Effector memory CD4-positive, alpha-beta T cell (primary cell): Measurements from ENCODE around the gene NR2F1.

ENCODE experiments used
- DNase-seq, 3 donors: peaks; one replicate each; pipeline ENCODE4 v3.0.0-alpha.2; 2020
- H3K27ac ChIP-seq: 2 replicates; pipeline ENCODE4 v1.7.0; 2013; ENCODE audit warnings: mild to moderate bottlenecking, low read length, moderate library complexity; ENCODE audit not compliant: insufficient read depth, poor library complexity, severe bottlenecking
- H3K27me3 ChIP-seq: replicated peaks from 2 replicates; pipeline ENCODE4 v1.7.0; 2013; ENCODE audit warnings: mild to moderate bottlenecking, low read length; ENCODE audit not compliant: insufficient read depth, control insufficient read depth, poor library complexity, severe bottlenecking
- H3K36me3 ChIP-seq: 2 replicates; pipeline ENCODE4 v1.7.0; 2013; ENCODE audit warnings: mild to moderate bottlenecking, low read length, moderate library complexity; ENCODE audit not compliant: control insufficient read depth, insufficient read depth
- H3K4me1 ChIP-seq: 2 replicates; pipeline ENCODE4 v1.7.0; 2013; ENCODE audit warnings: low read length, mild to moderate bottlenecking; ENCODE audit not compliant: control insufficient read depth, insufficient read depth, poor library complexity, severe bottlenecking
- H3K4me3 ChIP-seq: 2 replicates; pipeline ENCODE4 v1.7.0; 2013; ENCODE audit warnings: low read length, low read depth, mild to moderate bottlenecking; ENCODE audit not compliant: insufficient read depth, poor library complexity, severe bottlenecking
- H3K9me3 ChIP-seq: 2 replicates; pipeline ENCODE4 v1.7.0; 2013; ENCODE audit warnings: mild to moderate bottlenecking, low read length, moderate library complexity; ENCODE audit not compliant: control insufficient read depth

NR2F1 gene

GRCh38 chr5:93593476-93594131, 10.6 kb downstream of the NR2F1 start:
- Histone ChIP-seq H3K9me3 (no peaks in the 10 kb centered on the region), H3K27me3 (peaks cover 66% of the 10 kb centered on the region), H3K36me3 (no peaks in the 10 kb centered on the region), H3K4me1 (no peaks in the 10 kb centered on the region), H3K27ac (no peak overlapping the region), H3K4me3 (no peak overlapping the region)
- no peak for DNase-seq

GRCh38 chr5:93594591-93595419, 11.8 kb downstream of the NR2F1 start:
- no peaks in the 10 kb centered on the region for H3K4me1 ChIP-seq
- no peak overlapping the region for H3K27ac ChIP-seq
- no peaks in the 10 kb centered on the region for H3K9me3 ChIP-seq
- DNase-seq = no peak
- no peaks in the 10 kb centered on the region for H3K36me3 ChIP-seq
- H3K4me3 ChIP-seq = no peak overlapping the region
- H3K27me3 ChIP-seq = peaks cover 69% of the 10 kb centered on the region

- peaks cover 73% of the 10 kb centered on the region for H3K27me3 ChIP-seq
- H3K27ac ChIP-seq = no peak overlapping the region
- no peaks in the 10 kb centered on the region for H3K36me3 ChIP-seq
- DNase-seq = no peak
- no peaks in the 10 kb centered on the region for H3K9me3 ChIP-seq
- no peak overlapping the region for H3K4me3 ChIP-seq
- H3K4me1 ChIP-seq = no peaks in the 10 kb centered on the region
These were observed 12.6 kb downstream of the NR2F1 start for GRCh38 chr5:93595420-93596147.

GRCh38 chr5:93596310-93596675, 13.3 kb downstream of the NR2F1 start:
- Histone ChIP-seq H3K27ac (no peak overlapping the region), H3K4me1 (no peaks in the 10 kb centered on the region), H3K27me3 (peaks cover 79% of the 10 kb centered on the region), H3K4me3 (no peak overlapping the region), H3K9me3 (no peaks in the 10 kb centered on the region), H3K36me3 (no peaks in the 10 kb centered on the region)
- no peak for DNase-seq

- DNase-seq = no peak
- Histone ChIP-seq H3K27ac (no peak overlapping the region), H3K36me3 (no peaks in the 10 kb centered on the region), H3K9me3 (no peaks in the 10 kb centered on the region), H3K27me3 (peaks cover 85% of the 10 kb centered on the region), H3K4me1 (no peaks in the 10 kb centered on the region), H3K4me3 (no peak overlapping the region)
These were observed 13.9 kb downstream of the NR2F1 start for GRCh38 chr5:93596676-93597490.

- H3K4me1 ChIP-seq = no peaks in the 10 kb centered on the region
- H3K9me3 ChIP-seq = no peaks in the 10 kb centered on the region
- no peak for DNase-seq
- no peak overlapping the region for H3K4me3 ChIP-seq
- H3K27ac ChIP-seq = no peak overlapping the region
- no peaks in the 10 kb centered on the region for H3K36me3 ChIP-seq
- peaks cover 89% of the 10 kb centered on the region for H3K27me3 ChIP-seq
These were observed 15.3 kb downstream of the NR2F1 start for GRCh38 chr5:93598091-93599000.

GRCh38 chr5:93599001-93599379, 16.0 kb downstream of the NR2F1 start:
- Histone ChIP-seq H3K9me3 (no peaks in the 10 kb centered on the region), H3K27me3 (peaks cover 89% of the 10 kb centered on the region), H3K36me3 (no peaks in the 10 kb centered on the region), H3K4me3 (no peak overlapping the region), H3K27ac (no peak overlapping the region), H3K4me1 (peaks cover 4% of the 10 kb centered on the region)
- DNase-seq = no peak

GRCh38 chr5:93599399-93600120, 16.5 kb downstream of the NR2F1 start:
- H3K27ac ChIP-seq = no peak overlapping the region
- H3K9me3 ChIP-seq = no peaks in the 10 kb centered on the region
- no peak overlapping the region for H3K4me3 ChIP-seq
- peaks cover 5% of the 10 kb centered on the region for H3K4me1 ChIP-seq
- H3K36me3 ChIP-seq = no peaks in the 10 kb centered on the region
- peaks cover 90% of the 10 kb centered on the region for H3K27me3 ChIP-seq
- DNase-seq = no peak
